Measurements from ENCODE around the gene ARPP21.

ARPP21 gene

GRCh38 chr3:35727179-35727578 lies 87.9 kb downstream of the ARPP21 start:
- in situ Hi-C loops (cut with MboI; ENCODE audit: low sequenced_read_pairs): no loop called here

GRCh38 chr3:35733341-35733740 lies 94.0 kb downstream of the ARPP21 start:
- in situ Hi-C loops (cut with MboI; ENCODE audit: low sequenced_read_pairs): no loop called here

GRCh38 chr3:35733864-35734263 lies 94.5 kb downstream of the ARPP21 start:
- in situ Hi-C loops (cut with MboI; ENCODE audit: low sequenced_read_pairs): no loop called here

GRCh38 chr3:35737080-35737479 lies 97.8 kb downstream of the ARPP21 start:
- in situ Hi-C loops (cut with MboI; ENCODE audit: low sequenced_read_pairs): no loop called here

GRCh38 chr3:35737527-35737926 lies 98.2 kb downstream of the ARPP21 start:
- in situ Hi-C loops (cut with MboI; ENCODE audit: low sequenced_read_pairs): no loop called here

- in situ Hi-C loops (cut with MboI; ENCODE audit: low sequenced_read_pairs): no loop called here
Measured at GRCh38 chr3:35737934-35738706, 98.8 kb downstream of the ARPP21 start.

- in situ Hi-C loops (cut with MboI; ENCODE audit: low sequenced_read_pairs): no loop called here
Measured at GRCh38 chr3:35739181-35739809, 100.0 kb downstream of the ARPP21 start.

GRCh38 chr3:35739964-35740527 lies 100.7 kb downstream of the ARPP21 start:
- in situ Hi-C loops (cut with MboI; ENCODE audit: low sequenced_read_pairs): no loop called here

- in situ Hi-C loops (cut with MboI; ENCODE audit: low sequenced_read_pairs): no loop called here
Measured at GRCh38 chr3:35743218-35743617, 103.9 kb downstream of the ARPP21 start.

- in situ Hi-C loops (cut with MboI; ENCODE audit: low sequenced_read_pairs): no loop called here
Measured at GRCh38 chr3:35744419-35744818, 105.1 kb downstream of the ARPP21 start.

- in situ Hi-C loops (cut with MboI; ENCODE audit: low sequenced_read_pairs): no loop called here
Measured at GRCh38 chr3:35745351-35745750, 106.0 kb downstream of the ARPP21 start.

GRCh38 chr3:35745802-35746484 lies 106.6 kb downstream of the ARPP21 start:
- in situ Hi-C loops (cut with MboI; ENCODE audit: low sequenced_read_pairs): no loop called here

- in situ Hi-C loops (cut with MboI; ENCODE audit: low sequenced_read_pairs): no loop called here
Measured at GRCh38 chr3:35746492-35746891, 107.2 kb downstream of the ARPP21 start.

- in situ Hi-C loops (cut with MboI; ENCODE audit: low sequenced_read_pairs): no loop called here
Measured at GRCh38 chr3:35748144-35748543, 108.8 kb downstream of the ARPP21 start.

- in situ Hi-C loops (cut with MboI; ENCODE audit: low sequenced_read_pairs): no loop called here
Measured at GRCh38 chr3:35751207-35751606, 111.9 kb downstream of the ARPP21 start.

- in situ Hi-C loops (cut with MboI; ENCODE audit: low sequenced_read_pairs): no loop called here
Measured at GRCh38 chr3:35757991-35758757, 118.8 kb downstream of the ARPP21 start.

- in situ Hi-C loops (cut with MboI; ENCODE audit: low sequenced_read_pairs): no loop called here
Measured at GRCh38 chr3:35760146-35760545, 120.8 kb downstream of the ARPP21 start.

GRCh38 chr3:35761311-35761710 lies 122.0 kb downstream of the ARPP21 start:
- in situ Hi-C loops (cut with MboI; ENCODE audit: low sequenced_read_pairs): no loop called here

GRCh38 chr3:35772381-35773015 lies 133.2 kb downstream of the ARPP21 start:
- in situ Hi-C loops (cut with MboI; ENCODE audit: low sequenced_read_pairs): no loop called here

- in situ Hi-C loops (cut with MboI; ENCODE audit: low sequenced_read_pairs): no loop called here
Measured at GRCh38 chr3:35773417-35773816, 134.1 kb downstream of the ARPP21 start.
